Activated gamma-delta T cell treated with anti-CD3 and anti-CD28 coated beads, Interleukin-2, amount 50 U/mL, for 16 hours (primary cell): ENCODE measurements around the gene IP6K2.
"Not testable (repeated sequence)": the region's sequence is repeated elsewhere in the genome, so short reads cannot be mapped to it uniquely, and the experiment has no call there.

Experiments
- DNase-seq: peaks from one replicate; pipeline ENCODE4 v3.0.0-alpha.2; 2020; ENCODE audit warnings: low read depth

IP6K2 gene

GRCh38 chr3:48716982-48717746, at the start of gene IP6K2:
TSS of gene IP6K2 (minus strand) at chr3:48717221. CDS start at chr3:48695291, 21,930 bp downstream.
- peak; percentile 99 for DNase-seq

GRCh38 chr3:48765376-48765775, 48.4 kb upstream of the IP6K2 start:
- no peak for DNase-seq

- DNase-seq = no peak
Observed at GRCh38 chr3:48762816-48763215, 45.8 kb upstream of the IP6K2 start.

GRCh38 chr3:48759991-48760540, 43.0 kb upstream of the IP6K2 start:
- DNase-seq = not testable (repeated sequence)

- not testable (repeated sequence) for DNase-seq
Observed at GRCh38 chr3:48759531-48759930, 42.5 kb upstream of the IP6K2 start.

- DNase-seq = no peak
Observed at GRCh38 chr3:48759071-48759470, 42.0 kb upstream of the IP6K2 start.

- no peak for DNase-seq
Observed at GRCh38 chr3:48756640-48757039, 39.6 kb upstream of the IP6K2 start.

- no peak for DNase-seq
Observed at GRCh38 chr3:48750856-48751255, 33.8 kb upstream of the IP6K2 start.

- DNase-seq = no peak
Observed at GRCh38 chr3:48748754-48749153, 31.7 kb upstream of the IP6K2 start.

GRCh38 chr3:48747706-48748105, 30.7 kb upstream of the IP6K2 start:
- DNase-seq = no peak

GRCh38 chr3:48747015-48747615, 30.1 kb upstream of the IP6K2 start:
- DNase-seq = no peak

- DNase-seq = no peak
Observed at GRCh38 chr3:48743773-48744172, 26.8 kb upstream of the IP6K2 start.

- DNase-seq = not testable (repeated sequence)
Observed at GRCh38 chr3:48741226-48741625, 24.2 kb upstream of the IP6K2 start.

GRCh38 chr3:48739955-48740823, 23.2 kb upstream of the IP6K2 start:
- DNase-seq = peak; percentile 12

- no peak for DNase-seq
Observed at GRCh38 chr3:48739617-48739954, 22.6 kb upstream of the IP6K2 start.

- no peak for DNase-seq
Observed at GRCh38 chr3:48738926-48739616, 22.1 kb upstream of the IP6K2 start.

GRCh38 chr3:48738144-48738536, 21.1 kb upstream of the IP6K2 start:
- no peak for DNase-seq

GRCh38 chr3:48735075-48735767, 18.2 kb upstream of the IP6K2 start:
- DNase-seq = not testable (repeated sequence)

GRCh38 chr3:48734541-48734940, 17.5 kb upstream of the IP6K2 start:
- not testable (repeated sequence) for DNase-seq

- DNase-seq = not testable (repeated sequence)
Observed at GRCh38 chr3:48733752-48734518, 16.9 kb upstream of the IP6K2 start.
